HG03196 (cell line): ENCODE results near the gene SORCS3.

Experiments used
- ATAC-seq: cut with Tn5 transposase; IDR thresholded peaks from one replicate; pipeline ENCODE4 v1.9.1; 2021; ENCODE audit not compliant: unreplicated experiment

SORCS3 gene

DNA sequence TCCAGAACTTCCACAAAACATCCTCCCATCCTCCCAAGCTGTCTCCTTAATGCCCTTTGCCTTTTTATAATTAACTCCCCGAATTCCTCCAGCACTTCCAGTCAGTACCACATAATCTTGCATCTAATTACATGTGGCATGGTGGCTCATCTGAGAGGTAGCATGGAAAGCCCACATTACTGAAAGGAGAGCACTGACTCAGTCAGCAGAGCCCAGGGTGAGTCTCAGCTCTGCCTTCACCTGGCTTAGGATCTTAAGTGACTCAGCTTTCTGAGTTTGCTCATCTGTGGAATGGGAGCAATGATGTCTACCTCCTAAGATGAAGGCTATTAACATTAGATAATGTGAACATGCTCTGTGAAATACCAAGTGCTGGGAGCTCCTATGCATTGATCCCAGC is 433.9 kb downstream of the SORCS3 start:
- ATAC-seq, result no peak

DNA sequence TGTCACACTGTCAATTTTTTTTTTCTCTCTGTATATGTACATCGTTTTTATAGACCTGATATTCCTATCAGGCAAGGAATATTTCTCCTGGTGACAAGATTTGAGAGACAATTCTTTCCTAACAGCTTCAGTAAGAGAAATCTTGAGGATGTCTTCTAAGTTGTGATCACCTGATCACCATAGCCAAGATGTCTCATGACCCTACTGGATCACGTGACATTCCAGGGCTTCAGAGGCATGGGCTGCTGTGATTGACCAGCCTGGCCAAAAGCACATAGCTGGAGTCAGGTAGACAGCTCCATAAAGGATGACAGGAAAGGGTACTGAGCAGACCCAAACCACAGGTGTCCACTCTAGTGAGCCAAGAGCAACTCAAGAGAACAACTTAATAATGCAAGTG is 444.9 kb downstream of the SORCS3 start:
- ATAC-seq, result no peak

DNA sequence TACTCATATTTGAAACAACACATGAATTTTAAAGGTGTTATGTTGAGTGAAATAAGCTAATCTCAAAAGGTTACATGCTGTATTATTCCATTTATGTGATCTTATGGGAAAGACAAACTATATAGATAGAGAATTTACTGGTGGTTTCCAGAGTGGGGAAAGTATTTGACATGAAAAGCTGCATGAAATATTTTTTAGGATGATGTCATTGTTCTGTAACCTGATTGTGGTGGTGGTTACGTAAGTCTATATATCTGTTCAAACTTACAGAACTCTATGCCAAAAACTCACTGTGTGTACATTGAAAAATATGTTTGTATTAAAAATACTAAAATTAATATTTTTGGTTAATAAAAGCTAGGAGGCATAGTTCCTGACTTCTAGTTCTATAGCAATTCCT is 453.0 kb downstream of the SORCS3 start:
- ATAC-seq, result no peak

DNA sequence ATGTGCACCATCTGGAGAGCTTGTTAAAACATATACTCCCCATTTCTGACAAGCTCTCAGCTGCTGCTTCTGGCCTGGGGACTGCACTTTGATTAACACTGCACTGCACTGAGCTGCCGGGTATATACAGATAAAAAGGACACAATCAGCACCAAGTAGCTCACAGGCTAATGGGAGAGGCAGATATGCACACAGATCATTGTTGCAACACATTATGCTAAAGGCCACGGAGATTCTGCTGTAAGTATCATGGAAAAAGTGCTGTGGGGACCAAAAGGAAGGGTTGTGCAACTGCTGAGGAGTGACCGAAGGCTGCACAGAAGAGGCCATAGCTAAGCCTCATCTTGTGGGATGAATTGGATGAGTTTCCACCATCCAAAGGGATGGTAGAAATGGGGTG is 455.2 kb downstream of the SORCS3 start:
- ATAC-seq, result no peak

DNA sequence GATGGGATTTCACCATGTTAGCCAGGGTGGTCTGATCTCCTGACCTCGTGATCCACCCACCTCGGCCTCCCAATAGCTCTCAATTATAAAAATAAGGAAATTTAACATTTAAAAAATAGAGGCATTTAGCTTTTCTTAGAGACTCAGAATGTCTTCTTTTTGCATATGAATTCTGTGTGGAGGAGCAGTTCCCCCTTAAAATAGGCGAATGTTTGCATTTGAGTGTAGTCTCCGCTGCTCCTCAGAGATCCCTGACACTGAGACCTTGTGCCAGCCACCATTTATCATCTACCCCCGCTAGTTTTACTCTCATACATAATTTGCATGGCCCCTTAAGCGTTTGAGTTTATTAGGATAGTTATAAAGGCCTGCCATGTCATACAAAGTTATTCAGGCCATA is 461.9 kb downstream of the SORCS3 start:
- ATAC-seq, result no peak

DNA sequence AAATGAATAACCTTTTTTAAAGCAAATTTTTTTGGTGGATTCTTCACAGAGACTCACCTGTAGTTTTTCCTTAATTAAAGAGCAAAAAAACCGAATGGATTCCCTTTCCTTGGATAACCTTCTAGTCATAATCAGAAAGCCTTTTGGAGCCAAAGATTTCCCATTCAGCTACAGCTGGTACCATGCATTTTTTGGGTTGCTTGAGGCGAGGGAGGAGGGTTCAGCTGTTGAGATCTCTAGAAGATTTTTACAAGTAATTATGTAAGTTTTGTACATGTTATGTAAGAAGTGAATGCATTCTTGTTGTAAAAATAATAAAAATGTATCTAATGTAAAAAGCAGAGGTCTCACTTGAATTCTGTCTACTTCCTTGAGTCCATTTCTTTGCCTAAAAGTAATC is 463.2 kb downstream of the SORCS3 start:
- no peak for ATAC-seq

DNA sequence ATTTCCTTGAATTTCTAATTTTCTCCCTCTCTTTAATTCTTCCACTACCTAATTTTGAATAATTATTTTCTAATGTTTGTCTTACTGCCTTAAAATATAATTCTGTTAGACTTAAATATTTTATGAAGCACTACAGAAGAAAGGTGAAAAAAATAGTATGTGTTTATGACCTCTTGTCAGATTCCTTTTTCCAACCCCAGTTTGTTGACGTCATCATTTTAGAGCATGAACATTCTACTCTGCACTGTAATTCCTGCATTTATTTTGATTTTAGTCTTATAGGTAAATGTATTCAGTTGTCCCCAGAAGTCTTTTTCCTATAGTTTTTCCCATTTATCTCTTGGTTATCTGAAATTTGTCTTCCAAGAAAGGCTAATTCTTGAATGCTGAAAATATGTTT is 468.1 kb downstream of the SORCS3 start:
- ATAC-seq, result no peak

DNA sequence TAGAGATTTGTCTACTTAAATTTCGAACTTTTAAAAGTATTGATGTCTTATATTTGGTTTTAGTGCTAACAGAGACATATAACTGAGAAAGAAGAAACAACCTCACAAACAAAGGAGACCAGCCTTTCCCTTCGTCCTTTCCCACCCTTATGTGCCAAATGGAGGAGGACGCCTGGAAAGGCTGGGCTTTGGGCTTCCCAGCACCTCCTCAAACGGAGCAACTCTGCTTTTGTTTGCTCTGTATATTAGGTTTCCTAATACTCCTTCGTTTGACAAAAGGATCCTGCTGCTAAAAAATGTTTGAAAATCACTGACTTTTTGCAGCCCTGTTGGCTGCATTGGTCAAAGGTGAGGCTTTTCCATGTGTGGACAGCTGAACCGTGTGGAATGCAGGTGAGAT is 471.8 kb downstream of the SORCS3 start:
- no peak for ATAC-seq

DNA sequence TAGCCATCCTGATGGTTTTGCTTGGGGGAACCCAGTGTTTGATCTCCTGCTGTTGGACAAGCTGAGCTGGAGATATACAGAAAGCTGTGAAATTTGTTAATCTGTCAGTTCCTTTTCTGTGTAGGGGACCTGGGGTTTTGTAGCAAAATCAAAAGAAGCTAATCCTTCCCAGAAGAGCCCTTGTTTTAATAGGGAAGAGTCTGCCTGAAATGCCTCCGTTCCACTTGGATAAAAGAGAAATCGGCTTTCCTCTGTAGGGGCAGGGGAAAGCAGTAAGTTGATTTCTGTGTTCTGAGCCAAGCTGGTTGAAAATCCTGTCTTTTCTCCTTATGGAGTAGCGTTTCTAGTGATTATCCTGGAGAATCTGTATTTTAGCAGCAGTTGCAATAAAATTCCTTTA is 472.6 kb downstream of the SORCS3 start:
- ATAC-seq, result no peak

DNA sequence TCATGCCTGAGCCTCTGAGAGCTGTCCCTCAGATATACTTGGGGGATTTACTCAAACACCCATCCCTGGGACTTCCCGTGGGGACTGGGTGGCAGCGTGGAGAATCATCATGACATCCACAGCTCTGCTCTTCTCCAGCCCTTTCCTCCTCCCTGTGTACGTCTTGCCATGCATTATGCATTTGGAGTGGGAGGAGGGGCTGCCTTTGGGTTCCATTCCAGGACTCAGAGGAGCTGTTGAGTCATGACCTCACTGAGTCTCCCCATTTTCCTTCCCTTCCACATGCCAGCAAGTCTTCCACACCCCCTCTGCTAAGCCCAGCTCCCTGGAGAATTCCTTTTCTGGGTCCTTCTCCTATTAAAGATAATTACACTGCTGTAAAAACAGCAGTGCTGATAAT is 480.7 kb downstream of the SORCS3 start:
- no peak for ATAC-seq

DNA sequence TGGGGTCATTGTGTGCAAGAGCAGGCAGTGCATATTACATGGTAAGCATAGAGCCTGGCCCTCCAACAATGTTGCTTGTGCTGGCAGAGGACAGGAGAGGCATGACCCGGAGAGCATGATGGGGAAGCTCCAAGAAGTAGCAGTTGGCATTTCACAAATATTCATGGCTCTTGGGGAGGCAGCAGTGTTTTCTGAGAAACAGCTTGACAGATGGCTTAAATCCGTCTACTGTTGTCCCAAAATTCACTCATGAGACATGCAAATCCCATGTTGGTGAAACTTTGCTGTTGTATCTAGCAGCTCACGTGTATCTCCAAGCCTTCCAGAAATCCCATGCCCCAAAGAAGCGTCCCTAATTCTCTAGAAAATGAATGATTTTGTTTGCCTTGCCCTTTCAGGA is 487.0 kb downstream of the SORCS3 start:
- no peak for ATAC-seq

DNA sequence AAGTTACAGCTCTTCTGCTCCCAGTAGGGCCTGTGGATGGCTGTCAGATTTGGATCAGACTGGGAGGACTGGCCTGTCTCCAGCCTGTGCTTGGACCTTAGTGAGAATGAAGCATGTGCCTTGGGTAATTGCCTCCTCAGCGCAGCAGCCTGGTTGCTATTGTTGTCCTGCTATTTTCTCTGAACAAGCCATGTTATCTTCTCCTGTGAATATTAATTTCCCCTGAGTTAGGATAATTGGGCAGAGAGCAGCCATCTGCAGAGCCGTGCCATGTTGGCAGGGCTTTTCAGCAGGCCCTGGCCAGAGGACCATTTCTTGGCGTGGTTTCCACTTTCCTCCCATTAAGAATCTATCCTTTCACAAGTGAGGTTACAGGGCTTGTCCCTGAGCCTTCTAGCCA is 497.3 kb downstream of the SORCS3 start:
- no peak for ATAC-seq

DNA sequence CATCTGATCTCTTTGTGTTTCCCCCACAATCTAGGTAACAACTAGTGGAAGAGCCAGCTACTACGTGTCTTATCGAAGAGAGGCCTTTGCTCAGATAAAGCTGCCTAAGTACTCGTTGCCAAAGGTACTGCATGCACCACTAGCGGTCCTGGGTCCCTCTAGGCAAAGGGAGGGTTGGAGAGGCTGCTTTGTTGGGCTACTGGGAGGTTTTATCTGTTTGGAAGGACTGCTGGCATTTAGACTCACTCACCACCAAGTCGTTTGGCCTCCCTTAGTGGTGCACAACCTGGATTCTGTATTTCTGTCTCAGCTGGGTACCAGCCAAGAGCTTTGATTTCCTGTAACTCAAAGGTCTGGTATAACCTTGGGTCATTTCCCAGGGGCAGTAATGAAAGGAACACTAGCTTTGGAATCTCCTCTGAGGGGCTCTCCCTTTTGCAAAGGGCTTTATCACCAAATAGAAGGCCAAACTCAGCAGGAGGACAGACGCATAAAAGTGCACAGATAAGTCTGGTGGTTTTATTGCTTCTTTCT is 498.3 kb downstream of the SORCS3 start:
- ATAC-seq, result no peak

DNA sequence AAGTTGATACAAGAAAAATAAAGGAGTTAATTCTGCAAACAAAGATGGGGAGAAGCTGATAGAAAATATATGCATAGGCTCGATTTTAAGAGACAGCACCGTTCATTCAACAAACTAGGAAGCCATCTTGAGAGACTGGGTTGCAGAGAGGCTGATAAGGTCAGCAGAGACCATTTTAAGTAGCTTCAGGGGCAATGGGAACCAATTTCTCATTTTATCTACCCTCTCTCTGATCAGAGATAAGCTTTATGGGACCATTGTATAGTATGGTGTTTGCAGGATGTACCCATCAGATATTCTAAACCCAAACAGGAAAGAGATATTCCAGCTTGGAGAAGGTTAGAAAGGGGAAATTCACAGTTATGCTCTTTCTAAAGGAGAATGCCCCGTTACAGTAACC is 499.5 kb downstream of the SORCS3 start:
- ATAC-seq, result no peak

DNA sequence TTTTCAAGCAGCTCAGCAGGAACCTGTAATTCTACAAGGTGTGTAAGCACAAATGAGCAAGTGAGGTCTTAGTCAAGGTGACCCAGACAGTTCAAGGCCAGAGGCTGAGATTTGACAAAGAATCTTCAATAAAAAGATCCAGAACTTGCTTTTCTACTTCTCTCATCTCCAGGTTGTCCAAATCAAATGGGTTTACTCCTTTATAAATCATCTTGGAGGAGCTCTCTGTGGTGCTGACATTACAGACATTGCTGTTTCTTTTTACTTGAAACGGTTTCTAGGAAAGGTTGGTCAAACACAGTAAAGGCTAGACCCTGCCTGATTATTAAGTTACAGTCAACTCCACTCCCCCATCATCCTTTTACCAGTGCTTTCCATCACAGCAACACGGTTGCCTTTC is 504.6 kb downstream of the SORCS3 start:
- ATAC-seq, result no peak

DNA sequence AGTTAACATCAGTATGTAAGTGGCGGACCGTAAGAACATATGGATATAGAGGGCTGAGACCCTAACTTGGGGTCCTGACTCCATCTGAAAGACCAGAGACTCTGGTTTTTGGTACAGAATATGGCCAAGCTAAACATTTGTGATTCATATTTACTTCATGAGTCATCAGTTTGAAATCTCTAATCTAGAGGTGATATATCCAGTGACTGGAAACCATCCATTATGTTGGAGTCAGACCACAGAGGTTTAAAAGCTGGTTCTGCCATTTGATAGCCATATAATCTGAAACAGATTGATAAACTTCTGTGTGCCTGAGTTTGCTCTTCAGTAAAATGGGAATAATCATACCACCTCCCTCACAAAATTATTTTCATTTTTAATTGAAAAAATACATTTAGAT is 505.3 kb downstream of the SORCS3 start:
- ATAC-seq, result no peak

DNA sequence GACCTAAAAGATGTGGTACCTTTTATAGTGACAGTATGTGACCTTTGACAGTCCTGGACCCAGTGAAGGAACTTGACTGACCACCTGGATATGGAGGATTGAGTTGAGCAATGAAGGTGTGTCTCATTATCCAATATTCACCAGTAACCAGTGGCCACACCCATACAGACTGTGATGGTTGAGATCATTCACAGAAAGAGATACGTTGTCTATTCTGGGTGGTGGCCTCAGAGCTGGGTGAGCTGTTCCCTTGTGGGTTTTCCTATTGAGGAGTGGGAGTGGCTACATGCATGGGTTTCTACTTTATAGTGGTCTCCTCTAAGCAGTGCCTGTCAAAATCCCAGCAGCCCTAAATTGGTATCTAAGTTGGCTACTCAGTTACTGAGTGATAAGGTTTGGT is 507.4 kb downstream of the SORCS3 start:
- ATAC-seq, result no peak

DNA sequence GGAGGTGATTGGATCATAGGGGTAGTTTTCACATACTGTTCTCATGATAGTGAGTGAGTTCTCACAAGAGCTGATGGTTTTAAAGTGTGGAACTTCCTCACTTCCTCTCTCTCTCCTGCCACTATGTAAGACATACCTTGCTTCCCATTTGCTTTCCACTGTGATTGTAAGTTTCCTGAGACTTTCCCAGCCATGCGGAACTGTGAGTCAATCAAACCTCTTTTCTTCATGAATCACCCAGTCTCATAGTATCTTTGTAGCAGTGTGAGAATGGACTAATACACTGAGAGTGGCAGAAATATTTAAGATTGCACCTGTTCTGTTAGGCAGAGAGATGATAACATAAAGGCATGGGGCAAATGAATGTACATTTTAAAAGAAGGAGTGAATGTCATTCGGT is 507.8 kb downstream of the SORCS3 start:
- no peak for ATAC-seq

DNA sequence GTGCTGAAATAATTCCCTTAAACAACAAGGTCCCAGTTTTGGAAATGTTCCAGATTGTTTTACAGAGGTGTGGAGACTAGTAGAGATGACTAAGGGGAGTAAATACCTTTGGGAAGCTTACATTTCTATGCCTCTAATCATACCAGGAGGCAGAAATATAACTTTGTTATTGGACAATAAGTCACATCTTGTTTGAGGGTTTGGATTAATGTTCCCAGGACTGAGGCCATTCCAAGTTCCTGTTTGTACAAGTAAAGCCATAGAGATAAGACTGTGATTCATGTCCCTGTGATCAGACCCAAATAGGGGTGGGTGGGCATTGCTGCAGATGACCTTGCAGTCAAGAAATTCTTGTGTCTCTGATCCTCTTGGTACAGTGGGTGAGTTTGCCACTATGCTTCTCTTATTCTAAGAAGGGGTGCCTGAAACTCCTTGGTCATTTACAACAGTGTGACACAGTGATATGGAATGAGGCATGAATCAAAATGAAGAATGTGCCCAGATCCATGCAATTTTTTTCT is 508.3 kb downstream of the SORCS3 start:
- ATAC-seq, result no peak

DNA sequence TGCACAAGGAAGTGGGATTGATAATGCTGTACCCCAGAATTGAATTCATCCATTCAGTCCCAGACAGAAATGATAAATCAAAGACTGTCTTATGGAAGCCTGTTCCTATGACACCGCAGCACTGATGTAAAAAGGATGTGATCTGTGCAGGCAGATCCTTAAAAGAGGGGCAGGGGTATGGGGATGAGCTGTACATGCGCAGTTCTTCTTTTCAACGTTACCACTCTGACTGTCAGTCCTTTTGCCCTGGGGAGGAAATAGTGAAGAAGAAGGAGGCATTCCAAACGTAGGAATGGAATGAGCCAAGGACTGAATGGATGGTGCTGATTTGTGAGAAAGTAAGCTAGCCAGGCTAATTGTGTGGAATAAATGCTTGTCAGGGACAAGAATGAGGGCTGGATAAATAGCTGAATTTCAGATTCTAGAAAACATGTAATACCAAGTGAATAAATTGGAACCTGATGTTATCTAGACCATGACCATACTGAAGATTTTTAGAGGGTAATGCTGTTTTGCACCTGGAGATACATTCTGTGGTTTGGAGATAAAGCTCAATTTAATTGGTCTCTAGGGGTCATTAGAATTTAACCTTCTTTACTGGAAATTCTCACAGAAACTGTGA is 509.3 kb downstream of the SORCS3 start:
- ATAC-seq, result no peak

DNA sequence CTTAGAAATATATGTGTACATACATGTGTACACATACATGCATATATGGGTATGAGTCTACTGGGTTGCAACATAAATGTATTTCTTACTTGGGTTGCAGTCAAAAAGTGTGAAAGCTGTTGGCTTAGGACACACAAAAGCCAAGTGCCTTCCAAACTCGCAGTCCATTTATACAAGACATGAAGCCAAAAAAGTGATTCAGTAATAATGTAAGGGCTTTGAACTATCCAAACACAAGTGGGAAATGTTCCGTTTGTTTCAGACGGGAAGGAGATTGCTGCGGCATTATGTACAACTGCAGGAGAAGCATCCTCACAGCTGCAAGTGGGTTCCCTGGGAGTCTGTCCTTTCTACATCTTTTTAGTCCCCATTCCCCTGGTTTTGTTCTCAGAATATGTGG is 513.6 kb downstream of the SORCS3 start:
- ATAC-seq, result no peak

DNA sequence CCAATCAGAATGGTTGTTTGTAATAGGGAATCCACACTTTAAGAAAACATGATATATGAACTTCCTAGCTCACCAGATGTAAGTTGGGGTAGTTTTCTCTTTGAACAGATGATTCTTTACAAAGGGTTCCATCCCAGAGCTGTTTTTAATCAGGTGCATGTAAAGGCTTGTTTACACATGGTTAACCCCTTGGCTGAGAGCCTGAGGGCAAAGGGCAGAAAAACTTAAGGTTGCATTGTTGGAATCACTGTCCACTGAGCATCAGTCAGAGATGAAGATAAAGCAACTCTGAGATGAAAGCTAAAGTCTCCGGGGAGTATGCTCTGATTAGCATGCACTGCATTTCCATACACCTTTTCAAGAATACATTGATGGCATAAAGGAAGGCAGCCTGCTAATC is 518.2 kb downstream of the SORCS3 start:
- ATAC-seq, result no peak

DNA sequence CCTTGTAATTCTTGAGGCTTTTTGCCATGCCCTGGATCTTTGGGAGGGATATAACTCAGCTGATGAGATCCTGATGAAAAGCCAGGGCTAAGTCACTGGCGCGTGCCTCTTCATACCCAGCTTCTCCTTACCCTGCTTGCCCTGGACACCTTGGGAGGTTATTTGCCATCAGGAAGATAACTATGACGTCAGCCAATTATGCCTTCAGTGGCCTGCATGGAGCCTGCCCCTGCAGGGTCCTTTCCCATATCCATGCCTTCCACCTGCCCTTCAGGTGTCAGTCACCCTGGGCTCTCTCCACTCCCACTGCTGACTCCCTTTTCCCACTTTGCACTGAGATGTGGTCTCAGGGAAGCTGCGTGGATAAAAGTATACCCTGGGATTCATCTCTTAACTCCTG is 520.1 kb downstream of the SORCS3 start:
- ATAC-seq, result no peak
